ENCODE data around the gene PFDN2. TPM values are rescaled to one million over a fixed set of nuclear protein-coding genes. Genes with fewer than 3 reads are reported as not detected.

The PFDN2 gene
- total RNA-seq, 1 donor from 2014 or later: 57.9 TPM

GRCh38 chr1:161073474-161074121, 44.2 kb downstream of the PFDN2 start:
- no peak overlapping the region for H3K4me3 Mint-ChIP-seq (ENCODE audit: unreplicated experiment)
- no peaks in the 10 kb centered on the region for H3K4me1 Mint-ChIP-seq (ENCODE audit: low read depth)
- no peak for DNase-seq (ENCODE audit: low spot score)
- no peaks in the 10 kb centered on the region for H3K36me3 Mint-ChIP-seq (ENCODE audit: low read depth)
- H3K27me3 Mint-ChIP-seq (ENCODE audit: low read depth): no peaks in the 10 kb centered on the region
- no peaks in the 10 kb centered on the region for H3K9me3 Mint-ChIP-seq (ENCODE audit: low read depth)
- no peak overlapping the region for H3K27ac Mint-ChIP-seq (ENCODE audit: unreplicated experiment)
- no peak for TF ChIP-seq CTCF (IDR thresholded peaks at IDR 0.05)

- no peak overlapping the region for H3K27ac Mint-ChIP-seq (ENCODE audit: unreplicated experiment)
- TF ChIP-seq CTCF (IDR thresholded peaks at IDR 0.05): no peak
Observed at GRCh38 chr1:161072751-161073449, 44.9 kb downstream of the PFDN2 start.

GRCh38 chr1:161071886-161072371, 45.9 kb downstream of the PFDN2 start:
- no peaks in the 10 kb centered on the region for H3K9me3 Mint-ChIP-seq (ENCODE audit: low read depth)
- DNase-seq (ENCODE audit: low spot score): no peak
- no peaks in the 10 kb centered on the region for H3K4me1 Mint-ChIP-seq (ENCODE audit: low read depth)
- TF ChIP-seq CTCF (IDR thresholded peaks at IDR 0.05): peak; percentile 65
- no peak overlapping the region for H3K27ac Mint-ChIP-seq (ENCODE audit: unreplicated experiment)
- peaks cover 1% of the 10 kb centered on the region for H3K27me3 Mint-ChIP-seq (ENCODE audit: low read depth)
- H3K4me3 Mint-ChIP-seq (ENCODE audit: unreplicated experiment): no peak overlapping the region
- H3K36me3 Mint-ChIP-seq (ENCODE audit: low read depth): no peaks in the 10 kb centered on the region

More at GRCh38 chr1:161072751-161073449, 44.9 kb downstream of the PFDN2 start:
- Mint-ChIP-seq H3K9me3 (ENCODE audit: low read depth) (no peaks in the 10 kb centered on the region), H3K36me3 (ENCODE audit: low read depth) (no peaks in the 10 kb centered on the region), H3K4me1 (ENCODE audit: low read depth) (no peaks in the 10 kb centered on the region), H3K4me3 (ENCODE audit: unreplicated experiment) (no peak overlapping the region), H3K27me3 (ENCODE audit: low read depth) (no peaks in the 10 kb centered on the region)
- no peak for DNase-seq (ENCODE audit: low spot score)

- H3K4me1 Mint-ChIP-seq (ENCODE audit: low read depth): no peaks in the 10 kb centered on the region
- no peak for DNase-seq (ENCODE audit: low spot score)
- no peaks in the 10 kb centered on the region for H3K9me3 Mint-ChIP-seq (ENCODE audit: low read depth)
- H3K27me3 Mint-ChIP-seq (ENCODE audit: low read depth): peaks cover 5% of the 10 kb centered on the region
- H3K36me3 Mint-ChIP-seq (ENCODE audit: low read depth): no peaks in the 10 kb centered on the region
- TF ChIP-seq CTCF (IDR thresholded peaks at IDR 0.05): no peak
- H3K4me3 Mint-ChIP-seq (ENCODE audit: unreplicated experiment): no peak overlapping the region
- no peak overlapping the region for H3K27ac Mint-ChIP-seq (ENCODE audit: unreplicated experiment)
Observed at GRCh38 chr1:161070761-161071160, 47.1 kb downstream of the PFDN2 start.

GRCh38 chr1:161069731-161070270, 48.0 kb downstream of the PFDN2 start, which contains the start of gene ARHGAP30:
TSS of gene ARHGAP30 (minus strand) at chr1:161069891. CDS start at chr1:161069624, 267 bp downstream.
- no peaks in the 10 kb centered on the region for H3K4me1 Mint-ChIP-seq (ENCODE audit: low read depth)
- no peak for DNase-seq (ENCODE audit: low spot score)
- peaks cover 5% of the 10 kb centered on the region for H3K27me3 Mint-ChIP-seq (ENCODE audit: low read depth)
- no peaks in the 10 kb centered on the region for H3K36me3 Mint-ChIP-seq (ENCODE audit: low read depth)
- no peak within 1 kb of the TSS for H3K27ac Mint-ChIP-seq (ENCODE audit: unreplicated experiment)
- no peaks in the 10 kb centered on the region for H3K9me3 Mint-ChIP-seq (ENCODE audit: low read depth)
- no peak within 1 kb of the TSS for H3K4me3 Mint-ChIP-seq (ENCODE audit: unreplicated experiment)
- no peak for TF ChIP-seq CTCF (IDR thresholded peaks at IDR 0.05)
